NT2/D1 (cell line): Measurements from ENCODE around the gene NPHS2.
"Not testable (repeated sequence)": the region's sequence is repeated elsewhere in the genome, so short reads cannot be mapped to it uniquely, and the experiment has no call there.

Experiments used
- DNase-seq: peaks from one replicate; pipeline ENCODE4 v3.0.0-alpha.2; 2011; ENCODE audit warnings: low read depth, low spot score
- H3K27me3 ChIP-seq: 2 replicates; pipeline ENCODE4 v1.6.0; 2011; ENCODE audit warnings: mild to moderate bottlenecking; ENCODE audit not compliant: insufficient read length, insufficient read depth
- H3K36me3 ChIP-seq: 2 replicates; pipeline ENCODE4 v1.6.1; 2011; ENCODE audit warnings: mild to moderate bottlenecking, low read length, mixed read lengths; ENCODE audit not compliant: insufficient read depth, insufficient read length
- H3K4me1 ChIP-seq: 2 replicates; pipeline ENCODE4 v1.5.1; 2011; ENCODE audit not compliant: insufficient read depth, insufficient read length
- H3K4me3 ChIP-seq: 2 replicates; pipeline ENCODE4 v1.5.1; 2011; ENCODE audit warnings: low read depth; ENCODE audit not compliant: insufficient read length
- H3K9ac ChIP-seq: 2 replicates; pipeline ENCODE4 v1.6.0; 2011; ENCODE audit warnings: low read depth; ENCODE audit not compliant: insufficient read length
- H3K9me3 ChIP-seq: 2 replicates; pipeline ENCODE4 v1.5.1; 2011; ENCODE audit warnings: mild to moderate bottlenecking, low read length; ENCODE audit not compliant: insufficient read depth
- SUZ12 ChIP-seq: IDR thresholded peaks from 2 replicates; pipeline ENCODE4 v1.6.1; 2011; ENCODE audit not compliant: insufficient read length, insufficient read depth; ENCODE audit errors: extremely low read depth
- YY1 ChIP-seq: IDR thresholded peaks from 2 replicates; pipeline ENCODE4 v1.6.1; 2011; ENCODE audit not compliant: insufficient read length, insufficient read depth
- ZNF274 ChIP-seq: IDR thresholded peaks from 2 replicates; pipeline ENCODE4 v1.6.1; 2011; ENCODE audit warnings: mild to moderate bottlenecking, low read depth, low read length

Gene NPHS2

GRCh38 chr1:179545321-179545720, 30.4 kb downstream of the NPHS2 start:
- no peaks in the 10 kb centered on the region for H3K36me3 ChIP-seq
- no peak overlapping the region for H3K4me3 ChIP-seq
- no peak overlapping the region for H3K9ac ChIP-seq
- no peak for TF ChIP-seq SUZ12
- no peak for TF ChIP-seq ZNF274
- no peak for TF ChIP-seq YY1
- no peak for DNase-seq
- H3K27me3 ChIP-seq, result no peaks in the 10 kb centered on the region
- H3K9me3 ChIP-seq, result peaks cover 12% of the 10 kb centered on the region
- peaks cover 2% of the 10 kb centered on the region for H3K4me1 ChIP-seq

GRCh38 chr1:179541774-179542173, 34.0 kb downstream of the NPHS2 start:
- H3K36me3 ChIP-seq, result no peaks in the 10 kb centered on the region
- no peak for DNase-seq
- H3K4me1 ChIP-seq, result peaks cover 2% of the 10 kb centered on the region
- peaks cover 20% of the 10 kb centered on the region for H3K9me3 ChIP-seq
- H3K4me3 ChIP-seq, result no peak overlapping the region
- TF ChIP-seq YY1, result no peak
- no peak for TF ChIP-seq ZNF274
- TF ChIP-seq SUZ12, result no peak
- H3K9ac ChIP-seq, result no peak overlapping the region
- no peaks in the 10 kb centered on the region for H3K27me3 ChIP-seq

GRCh38 chr1:179530352-179530751, 45.4 kb downstream of the NPHS2 start:
- 0 out of 2 replicates have a peak, but pooled peaks cover 5% of the 10 kb centered on the region for H3K9me3 ChIP-seq
- H3K36me3 ChIP-seq, result no peaks in the 10 kb centered on the region
- no peak for DNase-seq
- H3K4me3 ChIP-seq, result no peak overlapping the region
- no peaks in the 10 kb centered on the region for H3K27me3 ChIP-seq
- TF ChIP-seq YY1 (no peak), SUZ12 (no peak), ZNF274 (no peak)
- H3K9ac ChIP-seq, result no peak overlapping the region
- peaks cover 6% of the 10 kb centered on the region for H3K4me1 ChIP-seq

- H3K9ac ChIP-seq, result no peak overlapping the region
- H3K4me1 ChIP-seq, result peaks cover 6% of the 10 kb centered on the region
- peak; percentile 95 for DNase-seq
- H3K9me3 ChIP-seq, result 0 out of 2 replicates have a peak, but pooled peaks cover 5% of the 10 kb centered on the region
- H3K4me3 ChIP-seq, result no peak overlapping the region
- no peak for TF ChIP-seq YY1
- TF ChIP-seq ZNF274, result no peak
- no peak for TF ChIP-seq SUZ12
- H3K36me3 ChIP-seq, result no peaks in the 10 kb centered on the region
- no peaks in the 10 kb centered on the region for H3K27me3 ChIP-seq
Observed at GRCh38 chr1:179529482-179530195, 46.1 kb downstream of the NPHS2 start.

GRCh38 chr1:179518544-179518943, 57.2 kb downstream of the NPHS2 start:
- not testable (repeated sequence) for H3K4me1 ChIP-seq, DNase-seq, H3K27me3 ChIP-seq, H3K9ac ChIP-seq, H3K9me3 ChIP-seq, H3K4me3 ChIP-seq, H3K36me3 ChIP-seq

DNA sequence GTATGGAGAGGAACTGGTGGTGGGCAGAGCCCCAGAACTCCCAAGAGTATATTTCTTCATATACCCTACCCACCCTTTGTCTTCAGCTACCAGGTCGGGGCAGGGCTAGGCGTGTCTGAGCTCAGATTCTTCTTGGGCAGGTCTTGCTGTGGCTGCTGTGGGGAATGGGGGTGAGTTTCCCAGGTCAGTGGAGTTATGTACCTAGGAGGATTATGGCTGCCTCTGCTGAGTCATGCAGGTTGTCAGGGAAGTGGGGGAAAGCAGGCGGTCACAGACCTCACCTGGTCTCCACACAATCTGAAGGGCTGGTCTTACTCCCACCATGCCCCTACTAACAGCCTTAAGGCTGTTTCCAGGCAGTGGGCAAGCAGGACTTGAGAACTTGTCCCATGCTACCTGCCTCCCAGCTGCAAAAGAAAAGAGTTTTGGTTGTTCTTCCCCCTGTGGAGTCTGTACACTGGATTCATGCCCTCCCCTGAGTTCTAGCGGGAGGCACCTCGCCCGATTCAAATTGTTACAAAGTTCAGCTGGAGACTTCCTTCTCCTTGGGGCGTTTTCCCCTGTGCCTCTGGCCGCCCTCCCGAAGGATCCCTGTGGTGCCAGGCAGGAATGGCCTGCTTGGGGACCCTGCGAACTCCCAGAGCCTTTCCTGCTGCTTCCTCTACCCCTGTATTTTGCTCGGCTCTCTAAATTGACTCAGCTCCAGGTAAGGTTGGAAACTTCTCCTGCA, 58.6 kb downstream of the NPHS2 start:
- Histone ChIP-seq H3K4me1 (peaks cover 6% of the 10 kb centered on the region), H3K4me3 (no peak overlapping the region), H3K36me3 (no peaks in the 10 kb centered on the region), H3K27me3 (no peaks in the 10 kb centered on the region), H3K9ac (no peak overlapping the region), H3K9me3 (no peaks in the 10 kb centered on the region)
- DNase-seq, result no peak
- TF ChIP-seq ZNF274 (no peak), YY1 (no peak), SUZ12 (no peak)

DNA sequence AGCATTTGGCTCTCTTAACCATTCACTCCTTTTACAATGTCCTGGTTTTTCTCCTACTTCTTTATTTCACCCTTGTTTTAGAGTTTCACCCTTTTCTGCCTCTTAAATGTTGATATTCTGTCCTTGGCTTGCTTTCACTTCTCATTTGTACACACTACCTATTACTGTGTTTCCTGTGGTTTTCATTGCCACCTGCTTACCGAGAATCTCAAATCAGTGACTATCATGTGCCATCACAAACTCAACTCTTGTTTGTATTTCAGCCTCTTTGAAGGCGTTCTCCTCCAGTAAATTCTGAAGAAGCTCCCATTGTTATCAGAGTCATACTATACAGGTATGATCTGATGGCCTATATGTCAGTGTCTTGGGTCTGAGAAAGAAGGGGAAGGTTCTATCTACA, 65.7 kb downstream of the NPHS2 start:
- H3K36me3 ChIP-seq, result no peaks in the 10 kb centered on the region
- no peaks in the 10 kb centered on the region for H3K27me3 ChIP-seq
- no peak for DNase-seq
- no peak overlapping the region for H3K9ac ChIP-seq
- no peak for TF ChIP-seq SUZ12
- no peak for TF ChIP-seq ZNF274
- no peak for TF ChIP-seq YY1
- no peaks in the 10 kb centered on the region for H3K4me1 ChIP-seq
- no peak overlapping the region for H3K4me3 ChIP-seq
- H3K9me3 ChIP-seq, result no peaks in the 10 kb centered on the region

GRCh38 chr1:179509384-179509783, 66.4 kb downstream of the NPHS2 start:
- DNase-seq, result no peak
- Histone ChIP-seq H3K9ac (no peak overlapping the region), H3K4me1 (no peaks in the 10 kb centered on the region), H3K36me3 (no peaks in the 10 kb centered on the region), H3K4me3 (no peak overlapping the region), H3K27me3 (no peaks in the 10 kb centered on the region), H3K9me3 (no peaks in the 10 kb centered on the region)
- TF ChIP-seq ZNF274 (no peak), SUZ12 (no peak), YY1 (no peak)
